Breast epithelium (tissue), 3 donors: ENCODE measurements around the gene EPS8.

Experiments
- POLR2A ChIP-seq: fragments of 450-650 bp; IDR thresholded peaks from one replicate; pipeline ENCODE4 v1.6.1; 2016; ENCODE audit warnings: antibody characterized with exemption, mild to moderate bottlenecking, moderate library complexity
- POLR2AphosphoS5 ChIP-seq, 3 donors: sonication (generic); formaldehyde crosslinking; IDR thresholded peaks; one replicate each; pipeline ENCODE4 v1.6.1; 2017; ENCODE audit warnings: antibody characterized with exemption in 3 of 3
- TF ChIP-seq, protein P1 (sequence below), 3 donors: fragments of 450-650 bp; IDR thresholded peaks; one replicate each; pipeline ENCODE4 v1.5.1; 2016 to 2017; ENCODE audit warnings: antibody characterized with exemption in 3 of 3, mild to moderate bottlenecking in 3 of 3, moderate library complexity in 3 of 3

DNA sequence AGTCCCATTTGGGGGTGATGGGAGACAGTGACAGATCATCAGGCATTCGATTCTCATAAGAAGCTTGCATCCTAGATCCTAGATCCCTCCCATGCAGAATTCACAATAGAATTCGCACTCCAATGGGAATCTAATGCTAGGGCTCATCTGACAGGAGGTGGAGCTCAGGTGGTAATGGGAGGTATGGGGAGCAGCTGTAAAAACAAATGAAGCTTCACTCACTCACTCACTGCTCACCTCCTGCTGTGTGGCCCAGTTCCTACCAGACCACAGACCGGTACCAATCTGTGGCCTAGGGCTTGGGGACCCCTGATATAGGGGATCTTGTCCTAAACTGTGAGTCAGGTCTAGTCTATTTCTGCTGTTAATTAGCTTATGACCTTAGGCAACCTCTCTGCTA is 40.1 kb upstream of the EPS8 start:
- TF ChIP-seq, protein P1, sequence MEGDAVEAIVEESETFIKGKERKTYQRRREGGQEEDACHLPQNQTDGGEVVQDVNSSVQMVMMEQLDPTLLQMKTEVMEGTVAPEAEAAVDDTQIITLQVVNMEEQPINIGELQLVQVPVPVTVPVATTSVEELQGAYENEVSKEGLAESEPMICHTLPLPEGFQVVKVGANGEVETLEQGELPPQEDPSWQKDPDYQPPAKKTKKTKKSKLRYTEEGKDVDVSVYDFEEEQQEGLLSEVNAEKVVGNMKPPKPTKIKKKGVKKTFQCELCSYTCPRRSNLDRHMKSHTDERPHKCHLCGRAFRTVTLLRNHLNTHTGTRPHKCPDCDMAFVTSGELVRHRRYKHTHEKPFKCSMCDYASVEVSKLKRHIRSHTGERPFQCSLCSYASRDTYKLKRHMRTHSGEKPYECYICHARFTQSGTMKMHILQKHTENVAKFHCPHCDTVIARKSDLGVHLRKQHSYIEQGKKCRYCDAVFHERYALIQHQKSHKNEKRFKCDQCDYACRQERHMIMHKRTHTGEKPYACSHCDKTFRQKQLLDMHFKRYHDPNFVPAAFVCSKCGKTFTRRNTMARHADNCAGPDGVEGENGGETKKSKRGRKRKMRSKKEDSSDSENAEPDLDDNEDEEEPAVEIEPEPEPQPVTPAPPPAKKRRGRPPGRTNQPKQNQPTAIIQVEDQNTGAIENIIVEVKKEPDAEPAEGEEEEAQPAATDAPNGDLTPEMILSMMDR (IDR thresholded peaks at IDR 0.05) = no peak
- TF ChIP-seq POLR2AphosphoS5 (IDR thresholded peaks at IDR 0.05) (no peak), POLR2A (no peak)
